Tibial nerve (tissue), 4 donors: ENCODE data around the gene LBP. TPM values are rescaled to one million over a fixed set of nuclear protein-coding genes. Genes with fewer than 3 reads are reported as not detected.

ENCODE experiments used
- DNase-seq, 2 donors: peaks; one replicate each; pipeline ENCODE4 v3.0.0-alpha.2; 2019; ENCODE audit warnings: low spot score in 2 of 2
- H3K27ac ChIP-seq, 4 donors: fragments of 200-600 bp; sonication (generic) in 3 of 4; one replicate each; pipeline ENCODE4 v1.5.1; 2017 to 2019; ENCODE audit warnings: mild to moderate bottlenecking in 1 of 4
- H3K27me3 ChIP-seq, 2 donors: fragments of 200-600 bp; sonication (generic) in 1 of 2; one replicate each; pipeline versions ENCODE4 v1.5.1 to v1.6.0; 2017 to 2019
- H3K36me3 ChIP-seq, 3 donors: fragments of 200-600 bp; sonication (generic); one replicate each; pipeline ENCODE4 v1.5.1; 2018 to 2019
- H3K4me1 ChIP-seq, 4 donors: fragments of 200-600 bp; sonication (generic) in 3 of 4; one replicate each; pipeline ENCODE4 v1.5.1; 2017 to 2019
- H3K4me3 ChIP-seq, 4 donors: fragments of 200-600 bp; sonication (generic) in 3 of 4; one replicate each; pipeline ENCODE4 v1.5.1; 2017 to 2019; ENCODE audit warnings: mild to moderate bottlenecking in 1 of 4, moderate library complexity in 1 of 4
- H3K9me3 ChIP-seq, 4 donors: fragments of 200-600 bp; sonication (generic) in 3 of 4; one replicate each; pipeline ENCODE4 v1.5.1; 2017 to 2019
- EP300 ChIP-seq, 2 donors: sonication (generic); formaldehyde crosslinking; IDR thresholded peaks; one replicate each; pipeline ENCODE4 v1.6.1; 2017; ENCODE audit warnings: antibody characterized with exemption in 2 of 2, mild to moderate bottlenecking in 1 of 2
- POLR2A ChIP-seq, 2 donors: fragments of 450-650 bp; IDR thresholded peaks; one replicate each; pipeline ENCODE4 v1.6.1; 2017; ENCODE audit warnings: antibody characterized with exemption in 2 of 2, mild to moderate bottlenecking in 2 of 2, moderate library complexity in 2 of 2
- WGBS, 2 donors: methylation state at CpG; one replicate each; pipeline ENCODE4 v1.1.5; 2018; 5-methylcytosine and 5-hydroxymethylcytosine counted together
- total RNA-seq, 4 donors: library from RNA; depleted of rRNA; stranded (reverse); fragments of >200 nt; gene quantifications; one replicate each; pipeline ENCODE4 v1.1.0, GENCODE V29; 2016
- TF ChIP-seq, protein P1 (sequence below), 5 experiments: fragments of 200-600 bp in 3 of 5; fragments of 450-650 bp in 2 of 5; sonication (generic) in 3 of 5; IDR thresholded peaks; one replicate each; pipeline ENCODE4 v1.5.1; 2016 to 2019; ENCODE audit warnings: antibody characterized with exemption in 5 of 5, mild to moderate bottlenecking in 3 of 5, moderate library complexity in 2 of 5

Gene LBP
- total RNA-seq, 4 donors from 2014 or later = 2.2 to 30.0 TPM; not detected in 2

DNA sequence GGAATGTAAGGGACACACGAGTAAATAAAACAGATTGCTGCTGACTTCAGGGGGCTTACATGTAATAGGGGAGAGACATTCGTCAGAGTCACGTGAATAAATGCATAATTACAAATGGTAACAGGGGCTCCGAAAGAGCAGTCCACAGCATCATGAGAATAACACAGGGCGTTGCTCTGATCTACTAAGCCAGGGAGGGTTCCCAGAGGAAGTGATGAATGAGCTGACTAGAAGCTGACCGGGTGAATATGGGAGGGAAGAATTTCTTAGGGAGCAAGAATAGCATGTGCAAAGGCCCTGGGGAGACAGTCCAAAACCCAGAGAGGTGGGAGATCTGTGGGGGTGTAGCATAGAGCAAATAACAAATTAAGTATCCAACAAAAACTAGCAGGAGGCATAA, 39.9 kb upstream of the LBP start:
- Histone ChIP-seq H3K36me3 (no peaks in the 10 kb centered on the region), H3K27ac (no peak overlapping the region), H3K27me3 (no peaks in the 10 kb centered on the region), H3K9me3 (no peaks in the 10 kb centered on the region), H3K4me3 (no peak overlapping the region), H3K4me1 (peaks cover 0 to 25% (median 5%) of the 10 kb centered on the region in 4 donors)
- 87 to 91% methylated on average over 6 of the region's 6 CpGs for WGBS, 2 donors
- TF ChIP-seq POLR2A (IDR thresholded peaks at IDR 0.05) = no peak
- no peak for TF ChIP-seq EP300 (IDR thresholded peaks at IDR 0.05)
- TF ChIP-seq, protein P1, sequence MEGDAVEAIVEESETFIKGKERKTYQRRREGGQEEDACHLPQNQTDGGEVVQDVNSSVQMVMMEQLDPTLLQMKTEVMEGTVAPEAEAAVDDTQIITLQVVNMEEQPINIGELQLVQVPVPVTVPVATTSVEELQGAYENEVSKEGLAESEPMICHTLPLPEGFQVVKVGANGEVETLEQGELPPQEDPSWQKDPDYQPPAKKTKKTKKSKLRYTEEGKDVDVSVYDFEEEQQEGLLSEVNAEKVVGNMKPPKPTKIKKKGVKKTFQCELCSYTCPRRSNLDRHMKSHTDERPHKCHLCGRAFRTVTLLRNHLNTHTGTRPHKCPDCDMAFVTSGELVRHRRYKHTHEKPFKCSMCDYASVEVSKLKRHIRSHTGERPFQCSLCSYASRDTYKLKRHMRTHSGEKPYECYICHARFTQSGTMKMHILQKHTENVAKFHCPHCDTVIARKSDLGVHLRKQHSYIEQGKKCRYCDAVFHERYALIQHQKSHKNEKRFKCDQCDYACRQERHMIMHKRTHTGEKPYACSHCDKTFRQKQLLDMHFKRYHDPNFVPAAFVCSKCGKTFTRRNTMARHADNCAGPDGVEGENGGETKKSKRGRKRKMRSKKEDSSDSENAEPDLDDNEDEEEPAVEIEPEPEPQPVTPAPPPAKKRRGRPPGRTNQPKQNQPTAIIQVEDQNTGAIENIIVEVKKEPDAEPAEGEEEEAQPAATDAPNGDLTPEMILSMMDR (IDR thresholded peaks at IDR 0.05) = no peak
- no peak for DNase-seq

DNA sequence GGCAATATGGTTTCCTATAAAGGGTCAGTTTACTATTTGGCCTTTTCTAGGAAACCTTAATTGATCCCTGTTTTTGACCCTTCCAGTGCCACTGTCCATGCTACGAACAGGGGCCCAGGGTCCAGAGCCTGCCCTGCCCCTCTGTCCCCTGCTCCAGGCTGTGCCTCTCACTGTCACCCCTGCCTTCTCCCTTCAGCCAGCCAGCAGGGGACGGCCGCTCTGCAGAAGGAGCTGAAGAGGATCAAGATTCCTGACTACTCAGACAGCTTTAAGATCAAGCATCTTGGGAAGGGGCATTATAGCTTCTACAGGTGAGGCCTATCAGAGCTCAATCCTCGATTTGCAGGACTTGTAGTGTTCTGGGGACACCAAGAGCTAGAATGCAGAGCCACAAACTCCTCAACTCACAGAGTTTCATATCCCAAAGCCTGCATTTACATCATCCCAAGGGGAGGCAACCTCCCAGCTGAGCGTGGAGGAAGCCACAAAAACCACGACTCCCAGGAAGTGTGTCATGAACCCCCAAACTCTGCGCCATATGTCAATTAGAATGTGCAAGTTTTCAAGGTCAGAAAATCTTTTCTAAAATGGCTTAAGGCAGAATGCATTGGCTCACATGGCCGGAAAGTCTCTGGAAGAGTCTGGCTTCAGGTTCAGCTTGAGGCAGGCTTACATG, 38.8 kb upstream of the LBP start:
- 69 to 73% methylated on average over 8 of the region's 8 CpGs for WGBS, 2 donors
- TF ChIP-seq, protein P1 (IDR thresholded peaks at IDR 0.05) = no peak
- TF ChIP-seq EP300 (IDR thresholded peaks at IDR 0.05) = no peak
- no peak for TF ChIP-seq POLR2A (IDR thresholded peaks at IDR 0.05)
- DNase-seq = no peak

DNA sequence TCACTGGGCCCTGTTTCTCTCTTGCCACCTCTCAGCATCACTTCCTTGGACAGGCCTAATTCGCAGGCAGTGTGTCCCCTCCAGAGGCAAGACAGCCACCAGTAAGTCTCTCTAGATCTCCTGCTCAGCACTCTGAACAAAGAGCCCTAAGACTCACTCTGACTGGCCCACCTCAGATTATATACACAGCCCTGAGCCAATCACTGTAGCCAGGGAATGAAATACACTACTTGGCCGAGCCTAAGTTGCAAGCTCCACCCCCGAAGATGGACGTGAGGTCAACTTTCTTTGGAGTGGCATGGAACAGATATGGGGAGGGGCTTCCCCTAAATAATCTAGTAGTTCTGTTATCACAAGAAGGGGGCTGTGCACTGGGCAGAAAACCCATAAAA, 38.2 kb upstream of the LBP start:
- DNase-seq = no peak
- Histone ChIP-seq H3K4me3 (no peak overlapping the region), H3K4me1 (peaks cover 0 to 24% (median 5%) of the 10 kb centered on the region in 4 donors), H3K36me3 (no peaks in the 10 kb centered on the region), H3K27me3 (no peaks in the 10 kb centered on the region), H3K27ac (no peak overlapping the region), H3K9me3 (no peaks in the 10 kb centered on the region)
- TF ChIP-seq POLR2A (IDR thresholded peaks at IDR 0.05) (no peak), EP300 (IDR thresholded peaks at IDR 0.05) (no peak)
- TF ChIP-seq, protein P1 (IDR thresholded peaks at IDR 0.05) = no peak
- 35 to 42% methylated on average over 4 of the region's 4 CpGs for whole genome bisulfite sequencing, 2 donors

More for the DNA sequence above, 38.8 kb upstream of the LBP start:
- no peaks in the 10 kb centered on the region for H3K9me3 ChIP-seq
- no peaks in the 10 kb centered on the region for H3K36me3 ChIP-seq
- no peak overlapping the region for H3K27ac ChIP-seq
- H3K4me1 ChIP-seq = peaks cover 0 to 28% (median 5%) of the 10 kb centered on the region in 4 donors
- no peak overlapping the region for H3K4me3 ChIP-seq
- H3K27me3 ChIP-seq = no peaks in the 10 kb centered on the region

DNA sequence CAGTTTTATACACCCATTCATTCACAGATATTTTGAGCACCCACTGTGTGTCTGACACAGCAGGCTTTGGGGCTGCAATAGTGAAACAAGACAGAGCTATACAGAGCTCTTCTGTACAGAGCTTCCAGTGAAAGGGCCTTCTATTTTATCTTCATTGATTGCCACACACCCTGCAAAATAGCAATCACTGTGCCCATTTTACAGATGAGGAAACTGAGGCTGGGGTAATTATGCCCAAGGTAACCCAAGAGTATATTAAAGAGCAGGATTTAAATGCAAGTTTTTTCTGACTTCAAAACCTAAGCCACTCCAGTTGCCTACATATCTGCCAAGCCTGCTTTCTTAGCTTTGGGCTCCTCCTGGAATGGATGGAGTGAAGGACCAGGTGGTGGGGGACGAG, 37.8 kb upstream of the LBP start:
- TF ChIP-seq, protein P1 (IDR thresholded peaks at IDR 0.05) = no peak
- TF ChIP-seq POLR2A (IDR thresholded peaks at IDR 0.05) = no peak
- no peak for TF ChIP-seq EP300 (IDR thresholded peaks at IDR 0.05)
- no peaks in the 10 kb centered on the region for H3K36me3 ChIP-seq
- no peaks in the 10 kb centered on the region for H3K9me3 ChIP-seq
- peaks cover 0 to 20% (median 5%) of the 10 kb centered on the region in 4 donors for H3K4me1 ChIP-seq
- no peak overlapping the region for H3K4me3 ChIP-seq
- no peak overlapping the region for H3K27ac ChIP-seq
- WGBS, 2 donors = 79 to 86% methylated on average over 1 of the region's 1 CpG
- no peaks in the 10 kb centered on the region for H3K27me3 ChIP-seq
- no peak for DNase-seq

DNA sequence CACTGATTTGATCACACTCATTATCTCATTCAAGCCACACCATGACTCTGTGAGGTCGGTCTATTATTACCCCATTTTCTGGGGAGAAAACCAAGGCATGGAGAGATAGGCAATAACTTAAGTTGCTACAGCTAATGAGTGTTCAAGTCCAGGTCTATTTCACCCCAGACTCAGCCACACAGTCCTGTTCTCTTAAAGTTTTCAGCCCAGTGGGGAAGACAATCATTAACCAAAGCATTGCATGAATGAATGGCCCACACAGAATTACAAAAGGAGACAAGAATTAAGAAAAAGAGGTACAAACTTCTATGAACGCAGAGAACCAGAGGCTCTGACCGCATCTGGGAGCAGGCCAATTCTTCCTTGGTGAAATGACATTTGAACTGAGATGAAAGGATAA, 35.2 kb upstream of the LBP start:
- Histone ChIP-seq H3K9me3 (no peaks in the 10 kb centered on the region), H3K4me1 (peaks cover 0 to 4% (median 0%) of the 10 kb centered on the region in 4 donors), H3K4me3 (no peak overlapping the region), H3K27me3 (no peaks in the 10 kb centered on the region), H3K27ac (no peak overlapping the region), H3K36me3 (no peaks in the 10 kb centered on the region)
- DNase-seq = no peak
- WGBS, 2 donors = 92% methylated on average over 3 of the region's 3 CpGs
- no peak for TF ChIP-seq EP300 (IDR thresholded peaks at IDR 0.05)
- TF ChIP-seq, protein P1 (IDR thresholded peaks at IDR 0.05) = no peak
